HG03342 (cell line): ENCODE measurements around the gene RNPS1.
"Not testable (repeated sequence)": the region's sequence is repeated elsewhere in the genome, so short reads cannot be mapped to it uniquely, and the experiment has no call there.

ENCODE experiments used
- ATAC-seq: cut with Tn5 transposase; IDR thresholded peaks from one replicate; pipeline ENCODE4 v1.9.1; 2021; ENCODE audit warnings: mild to moderate bottlenecking, moderate library complexity; ENCODE audit not compliant: unreplicated experiment

The RNPS1 gene

GRCh38 chr16:2258530-2258929 is 9.4 kb downstream of the RNPS1 start:
- ATAC-seq, result not testable (repeated sequence)

- ATAC-seq, result no peak
These were observed 10.2 kb downstream of the RNPS1 start for GRCh38 chr16:2257726-2258125.

GRCh38 chr16:2256531-2257140 is 11.3 kb downstream of the RNPS1 start:
- ATAC-seq, result no peak

GRCh38 chr16:2253293-2253692 is 14.6 kb downstream of the RNPS1 start:
- no peak for ATAC-seq

GRCh38 chr16:2252806-2253148 is 15.1 kb downstream of the RNPS1 start:
- ATAC-seq, result no peak

- peak; percentile 84 for ATAC-seq
These were observed 16.4 kb downstream of the RNPS1 start, which contains the start of gene ECI1 for GRCh38 chr16:2251296-2252111. Gene ECI1 (minus strand): TSS chr16:2251587. CDS start chr16:2251566, 21 bp downstream.

GRCh38 chr16:2250652-2251295 is 17.2 kb downstream of the RNPS1 start:
- peak; percentile 1 for ATAC-seq

GRCh38 chr16:2246301-2246885 is 21.5 kb downstream of the RNPS1 start:
- ATAC-seq, result no peak

GRCh38 chr16:2244926-2245795 is 22.8 kb downstream of the RNPS1 start:
- no peak for ATAC-seq

- ATAC-seq, result no peak
These were observed 23.6 kb downstream of the RNPS1 start for GRCh38 chr16:2244301-2244700.

- ATAC-seq, result no peak
These were observed 24.1 kb downstream of the RNPS1 start for GRCh38 chr16:2243781-2244180.

GRCh38 chr16:2243031-2243528 is 24.8 kb downstream of the RNPS1 start:
- no peak for ATAC-seq

GRCh38 chr16:2242598-2242997 is 25.3 kb downstream of the RNPS1 start:
- ATAC-seq, result no peak

GRCh38 chr16:2240331-2240730 is 27.6 kb downstream of the RNPS1 start:
- not testable (repeated sequence) for ATAC-seq

- ATAC-seq, result no peak
These were observed 28.9 kb downstream of the RNPS1 start for GRCh38 chr16:2238838-2239675.

- ATAC-seq, result no peak
These were observed 29.6 kb downstream of the RNPS1 start for GRCh38 chr16:2238150-2238837.

GRCh38 chr16:2237493-2238149 is 30.3 kb downstream of the RNPS1 start:
- ATAC-seq, result no peak

- no peak for ATAC-seq
These were observed 30.8 kb downstream of the RNPS1 start for GRCh38 chr16:2237102-2237482.
